WTC11 (cell line): ENCODE results near the gene SEPTIN8. TPM values are rescaled to one million over a fixed set of nuclear protein-coding genes. Genes with fewer than 3 reads are reported as not detected.

Experiments
- ATAC-seq: fragments of 200-7000 bp; cut with Tn5 transposase; 2 replicates; pipeline ENCODE4 v1.10.0; 2021; ENCODE audit warnings: mild to moderate bottlenecking, moderate library complexity
- CTCF ChIA-PET: fragments of 300-600 bp; sonication (Branson Sonifier 250); formaldehyde crosslinking; loops from one replicate; lab custom pipeline; 2021; ENCODE audit warnings: antibody characterized with exemption; lab: Charles Lee
- POLR2A ChIA-PET: fragments of 350-600 bp; sonication (Branson Sonifier 250); formaldehyde crosslinking; loops from one replicate; lab custom pipeline; 2021; ENCODE audit warnings: antibody characterized with exemption; lab: Charles Lee
- DNase-seq: peaks from one replicate; pipeline ENCODE4 v3.0.0; 2021; ENCODE audit warnings: low spot score
- H3K27ac Mint-ChIP-seq: 2 replicates; pipeline ENCODE4 v1.8.0; 2021; ENCODE audit warnings: mixed read lengths
- H3K27me3 Mint-ChIP-seq: 2 replicates; pipeline ENCODE4 v1.8.0; 2021; ENCODE audit warnings: low read depth, mild to moderate bottlenecking, moderate library complexity, mixed read lengths
- H3K36me3 Mint-ChIP-seq: 2 replicates; pipeline ENCODE4 v1.8.0; 2021; ENCODE audit warnings: mixed read lengths
- H3K4me1 Mint-ChIP-seq: 2 replicates; pipeline ENCODE4 v1.8.0; 2022; ENCODE audit warnings: mixed read lengths
- H3K4me3 Mint-ChIP-seq: 2 replicates; pipeline ENCODE4 v1.8.0; 2021; ENCODE audit warnings: mild to moderate bottlenecking, moderate library complexity, mixed read lengths
- H3K9me3 Mint-ChIP-seq: 2 replicates; pipeline ENCODE4 v1.8.0; 2021; ENCODE audit warnings: mixed read lengths
- ETV6 ChIP-seq: sonication (generic); formaldehyde crosslinking; IDR thresholded peaks from 2 replicates; pipeline ENCODE4 v1.8.1; 2022; ENCODE audit warnings: mild to moderate bottlenecking, missing genetic modification reagents
- FOXP1 ChIP-seq: sonication (generic); formaldehyde crosslinking; IDR thresholded peaks from 2 replicates; pipeline ENCODE4 v1.8.0; 2022; ENCODE audit warnings: missing genetic modification reagents, mild to moderate bottlenecking, moderate library complexity, borderline replicate concordance
- KAT7 ChIP-seq: sonication (generic); formaldehyde crosslinking; IDR thresholded peaks from 2 replicates; pipeline ENCODE4 v1.8.1; 2023; ENCODE audit warnings: missing genetic modification reagents, mild to moderate bottlenecking, borderline replicate concordance
- MXD4 ChIP-seq: fragments of 250-450 bp; sonication (Bioruptor Pico); IDR thresholded peaks from 2 replicates; pipeline ENCODE4 v1.8.0; 2021; ENCODE audit warnings: mild to moderate bottlenecking, moderate library complexity, borderline replicate concordance
- NFATC4 ChIP-seq: fragments of 250-450 bp; sonication (Bioruptor Pico); IDR thresholded peaks from 2 replicates; pipeline ENCODE4 v1.9.0; 2021; ENCODE audit warnings: mild to moderate bottlenecking
- NFE2L1 ChIP-seq: sonication (generic); formaldehyde crosslinking; IDR thresholded peaks from 2 replicates; pipeline ENCODE4 v1.8.1; 2023; ENCODE audit warnings: missing genetic modification reagents
- NFYB ChIP-seq: sonication (generic); formaldehyde crosslinking; conservative IDR thresholded peaks from 2 replicates; pipeline ENCODE4 v1.8.0; 2022; ENCODE audit warnings: low read depth, missing genetic modification reagents
- NR1H2 ChIP-seq: sonication (generic); formaldehyde crosslinking; IDR thresholded peaks from 2 replicates; pipeline ENCODE4 v1.9.0; 2021; ENCODE audit warnings: mild to moderate bottlenecking, moderate library complexity, missing genetic modification reagents
- NR3C1 ChIP-seq: sonication (generic); formaldehyde crosslinking; conservative IDR thresholded peaks from 2 replicates; pipeline ENCODE4 v1.8.1; 2023; ENCODE audit warnings: low read depth, mild to moderate bottlenecking, missing genetic modification reagents
- RORB ChIP-seq: fragments of 250-450 bp; sonication (Bioruptor Pico); IDR thresholded peaks from 2 replicates; pipeline ENCODE4 v1.9.0; 2021; ENCODE audit warnings: mild to moderate bottlenecking
- TCF7 ChIP-seq: sonication (generic); formaldehyde crosslinking; IDR thresholded peaks from 2 replicates; pipeline ENCODE4 v1.8.0; 2022; ENCODE audit warnings: mild to moderate bottlenecking, low read depth, missing genetic modification reagents, moderate library complexity
- TEAD4 ChIP-seq: sonication (generic); formaldehyde crosslinking; IDR thresholded peaks from 2 replicates; pipeline ENCODE4 v1.8.0; 2022; ENCODE audit warnings: mild to moderate bottlenecking, missing genetic modification reagents
- ZNF138 ChIP-seq: sonication (generic); formaldehyde crosslinking; conservative IDR thresholded peaks from 2 replicates; pipeline ENCODE4 v1.8.1; 2022; ENCODE audit warnings: mild to moderate bottlenecking, moderate library complexity, missing genetic modification reagents
- ZNF232 ChIP-seq: sonication (generic); formaldehyde crosslinking; IDR thresholded peaks from 2 replicates; pipeline ENCODE4 v1.8.0; 2022; ENCODE audit warnings: mild to moderate bottlenecking, missing genetic modification reagents
- ZNF423 ChIP-seq: fragments of 250-450 bp; sonication (Bioruptor Pico); IDR thresholded peaks from 2 replicates; pipeline ENCODE4 v2.1.2; 2022; ENCODE audit warnings: mild to moderate bottlenecking, moderate library complexity
- total RNA-seq: library from RNA; stranded (reverse); gene quantifications from 3 replicates; pipeline ENCODE4 v1.2.3, GENCODE V29; 2021
- TF ChIP-seq, protein P1 (sequence below): sonication (generic); formaldehyde crosslinking; IDR thresholded peaks from 2 replicates; pipeline ENCODE4 v1.8.0; 2022; ENCODE audit warnings: mild to moderate bottlenecking, missing genetic modification reagents
- TF ChIP-seq, protein P2 (sequence below): sonication (generic); formaldehyde crosslinking; IDR thresholded peaks from 2 replicates; pipeline ENCODE4 v1.8.1; 2023; ENCODE audit warnings: mild to moderate bottlenecking, moderate library complexity, missing genetic modification reagents
- TF ChIP-seq, protein P3 (sequence below): sonication (generic); formaldehyde crosslinking; IDR thresholded peaks from 2 replicates; pipeline ENCODE4 v1.8.0; 2022; ENCODE audit warnings: mild to moderate bottlenecking, missing genetic modification reagents
- TF ChIP-seq, protein P4 (sequence below): fragments of 250-450 bp; sonication (Bioruptor Pico); IDR thresholded peaks from 2 replicates; pipeline ENCODE4 v1.9.0; 2021; ENCODE audit warnings: mild to moderate bottlenecking
- TF ChIP-seq, protein P5 (sequence below): fragments of 250-450 bp; sonication (Bioruptor Pico); IDR thresholded peaks from 2 replicates; pipeline ENCODE4 v1.9.0; 2021; ENCODE audit warnings: moderate library complexity, mild to moderate bottlenecking, inconsistent platforms, borderline replicate concordance
- TF ChIP-seq, protein P6 (sequence below): sonication (generic); formaldehyde crosslinking; IDR thresholded peaks from 2 replicates; pipeline ENCODE4 v1.8.1; 2022; ENCODE audit warnings: low read depth, mild to moderate bottlenecking, moderate library complexity, missing genetic modification reagents, borderline replicate concordance

SEPTIN8 gene
- total RNA-seq, 1 experiment from 2014 or later: 35.8 TPM

DNA sequence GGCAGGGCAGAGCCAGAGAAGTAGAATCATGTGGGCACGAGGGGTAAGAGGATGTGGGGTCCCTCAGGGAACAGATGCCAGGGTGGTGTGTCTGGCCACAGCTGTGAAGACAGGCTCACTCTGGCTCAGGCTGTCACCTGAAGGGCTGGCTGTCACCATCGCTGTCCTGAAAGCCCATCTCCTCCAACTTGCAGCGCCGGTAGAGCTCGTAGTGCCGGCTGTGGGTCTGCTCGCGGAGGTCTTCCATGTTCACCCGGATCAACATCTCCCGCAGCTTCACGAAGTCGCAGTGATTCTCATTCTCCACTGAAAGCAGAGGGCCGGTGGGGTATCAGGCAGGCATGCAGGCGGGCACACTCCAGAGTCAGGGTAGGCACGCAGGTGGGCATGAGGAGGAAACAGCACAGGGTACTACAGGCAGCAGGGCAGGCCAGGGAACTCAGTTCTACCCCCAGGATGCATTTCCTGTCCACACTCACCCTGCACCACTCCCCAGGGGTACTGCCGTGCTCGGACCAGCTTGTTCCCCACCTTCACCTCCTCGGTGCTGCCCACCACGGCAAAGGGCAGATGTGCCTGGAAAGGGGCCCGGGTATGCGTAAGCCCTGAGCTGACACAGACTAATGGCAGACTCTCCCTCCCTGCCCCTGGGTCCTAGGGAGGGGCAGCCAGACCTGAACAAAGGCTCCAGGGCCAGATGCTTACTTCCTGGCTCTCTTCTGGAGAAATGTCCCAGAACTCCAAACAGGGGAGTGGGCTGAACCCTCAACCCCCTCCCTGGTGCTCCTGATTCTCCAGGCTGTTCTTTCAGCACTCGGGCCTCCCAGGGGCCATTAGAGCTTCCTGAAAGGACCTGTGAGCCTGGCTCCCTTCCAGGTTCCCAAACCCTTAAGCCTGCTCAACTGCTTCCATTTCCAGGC lies 15.5 kb downstream of the SEPTIN8 start:
- ChIA-PET POLR2A (no interaction called here), CTCF (interaction anchor here (1.2 to 1.9 kb wide), 2 partner anchors 8 to 59 kb away, joined by 3 to 6 read pairs; no protein-coding TSS in a partner anchor)
- H3K4me1 Mint-ChIP-seq: no peaks in the 10 kb centered on the region
- TF ChIP-seq, protein P1, sequence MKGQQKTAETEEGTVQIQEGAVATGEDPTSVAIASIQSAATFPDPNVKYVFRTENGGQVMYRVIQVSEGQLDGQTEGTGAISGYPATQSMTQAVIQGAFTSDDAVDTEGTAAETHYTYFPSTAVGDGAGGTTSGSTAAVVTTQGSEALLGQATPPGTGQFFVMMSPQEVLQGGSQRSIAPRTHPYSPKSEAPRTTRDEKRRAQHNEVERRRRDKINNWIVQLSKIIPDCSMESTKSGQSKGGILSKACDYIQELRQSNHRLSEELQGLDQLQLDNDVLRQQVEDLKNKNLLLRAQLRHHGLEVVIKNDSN (CRISPR knock-in tag): no peak
- TF ChIP-seq, protein P2, sequence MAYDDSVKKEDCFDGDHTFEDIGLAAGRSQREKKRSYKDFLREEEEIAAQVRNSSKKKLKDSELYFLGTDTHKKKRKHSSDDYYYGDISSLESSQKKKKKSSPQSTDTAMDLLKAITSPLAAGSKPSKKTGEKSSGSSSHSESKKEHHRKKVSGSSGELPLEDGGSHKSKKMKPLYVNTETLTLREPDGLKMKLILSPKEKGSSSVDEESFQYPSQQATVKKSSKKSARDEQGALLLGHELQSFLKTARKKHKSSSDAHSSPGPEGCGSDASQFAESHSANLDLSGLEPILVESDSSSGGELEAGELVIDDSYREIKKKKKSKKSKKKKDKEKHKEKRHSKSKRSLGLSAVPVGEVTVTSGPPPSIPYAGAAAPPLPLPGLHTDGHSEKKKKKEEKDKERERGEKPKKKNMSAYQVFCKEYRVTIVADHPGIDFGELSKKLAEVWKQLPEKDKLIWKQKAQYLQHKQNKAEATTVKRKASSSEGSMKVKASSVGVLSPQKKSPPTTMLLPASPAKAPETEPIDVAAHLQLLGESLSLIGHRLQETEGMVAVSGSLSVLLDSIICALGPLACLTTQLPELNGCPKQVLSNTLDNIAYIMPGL (CRISPR knock-in tag): no peak
- TF ChIP-seq ZNF423 (CRISPR knock-in tag) (no peak), FOXP1 (CRISPR knock-in tag) (no peak), ZNF138 (CRISPR knock-in tag) (no peak), NR1H2 (CRISPR knock-in tag) (no peak), ZNF232 (no peak), RORB (CRISPR knock-in tag) (no peak), NR3C1 (CRISPR knock-in tag) (no peak), KAT7 (no peak), NFE2L1 (CRISPR knock-in tag) (no peak), NFYB (CRISPR knock-in tag) (no peak), ETV6 (CRISPR knock-in tag) (no peak)
- TF ChIP-seq, protein P3, sequence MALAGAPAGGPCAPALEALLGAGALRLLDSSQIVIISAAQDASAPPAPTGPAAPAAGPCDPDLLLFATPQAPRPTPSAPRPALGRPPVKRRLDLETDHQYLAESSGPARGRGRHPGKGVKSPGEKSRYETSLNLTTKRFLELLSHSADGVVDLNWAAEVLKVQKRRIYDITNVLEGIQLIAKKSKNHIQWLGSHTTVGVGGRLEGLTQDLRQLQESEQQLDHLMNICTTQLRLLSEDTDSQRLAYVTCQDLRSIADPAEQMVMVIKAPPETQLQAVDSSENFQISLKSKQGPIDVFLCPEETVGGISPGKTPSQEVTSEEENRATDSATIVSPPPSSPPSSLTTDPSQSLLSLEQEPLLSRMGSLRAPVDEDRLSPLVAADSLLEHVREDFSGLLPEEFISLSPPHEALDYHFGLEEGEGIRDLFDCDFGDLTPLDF (CRISPR knock-in tag): no peak
- TF ChIP-seq, protein P4, sequence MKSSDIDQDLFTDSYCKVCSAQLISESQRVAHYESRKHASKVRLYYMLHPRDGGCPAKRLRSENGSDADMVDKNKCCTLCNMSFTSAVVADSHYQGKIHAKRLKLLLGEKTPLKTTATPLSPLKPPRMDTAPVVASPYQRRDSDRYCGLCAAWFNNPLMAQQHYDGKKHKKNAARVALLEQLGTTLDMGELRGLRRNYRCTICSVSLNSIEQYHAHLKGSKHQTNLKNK (CRISPR knock-in tag): no peak
- no peaks in the 10 kb centered on the region for H3K27me3 Mint-ChIP-seq
- no peak for DNase-seq
- H3K27ac Mint-ChIP-seq: no peak overlapping the region
- peaks cover 2% of the 10 kb centered on the region; the same call in 1 of the 2 replicates for H3K36me3 Mint-ChIP-seq
- H3K9me3 Mint-ChIP-seq: no peaks in the 10 kb centered on the region
- H3K4me3 Mint-ChIP-seq: no peak overlapping the region
- no peak for ATAC-seq

DNA sequence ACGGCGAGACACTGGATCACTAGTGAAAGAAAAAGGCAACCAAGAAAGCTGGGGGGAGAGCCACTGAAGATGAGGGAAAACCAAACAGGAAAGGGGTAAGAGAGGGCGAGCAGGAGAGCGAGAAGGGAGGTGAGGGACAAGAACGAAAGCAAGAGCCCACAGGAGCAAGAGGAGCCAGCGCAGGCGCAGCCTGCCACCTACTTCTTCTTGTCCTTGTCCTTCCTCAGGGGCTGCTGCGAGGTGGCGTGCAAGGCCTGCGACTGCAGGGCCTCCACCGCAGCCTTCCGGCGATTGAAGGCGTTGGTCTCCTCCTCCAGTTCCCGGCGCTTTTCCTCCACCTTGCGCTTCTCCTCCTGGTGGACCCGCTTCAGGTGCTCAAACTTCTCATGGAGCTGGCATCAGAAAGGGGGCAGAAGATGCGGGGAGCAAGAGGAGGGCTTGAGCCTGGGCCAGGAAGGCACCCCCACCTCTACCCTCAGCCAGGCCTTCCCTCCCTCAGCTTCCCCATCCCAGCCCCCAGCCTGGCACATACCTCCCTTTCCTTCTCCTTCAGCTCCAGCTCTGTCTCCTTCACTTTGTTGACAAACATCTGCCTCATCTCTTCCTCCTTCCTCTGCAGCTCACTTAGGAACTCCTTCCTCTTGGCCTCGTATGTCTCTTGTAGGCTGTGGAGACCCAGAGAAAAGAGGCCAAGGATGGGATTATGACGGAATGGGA lies 16.3 kb downstream of the SEPTIN8 start:
- POLR2A ChIA-PET: no interaction called here
- Mint-ChIP-seq H3K4me3 (no peak overlapping the region), H3K27ac (no peak overlapping the region), H3K36me3 (peaks cover 2% of the 10 kb centered on the region; the same call in 1 of the 2 replicates), H3K4me1 (no peaks in the 10 kb centered on the region), H3K9me3 (no peaks in the 10 kb centered on the region), H3K27me3 (no peaks in the 10 kb centered on the region)
- CTCF ChIA-PET: interaction anchor here (1.9 kb wide), 1 partner anchor 59 kb away, joined by 6 read pairs; no protein-coding TSS in a partner anchor
- TF ChIP-seq, protein P5, sequence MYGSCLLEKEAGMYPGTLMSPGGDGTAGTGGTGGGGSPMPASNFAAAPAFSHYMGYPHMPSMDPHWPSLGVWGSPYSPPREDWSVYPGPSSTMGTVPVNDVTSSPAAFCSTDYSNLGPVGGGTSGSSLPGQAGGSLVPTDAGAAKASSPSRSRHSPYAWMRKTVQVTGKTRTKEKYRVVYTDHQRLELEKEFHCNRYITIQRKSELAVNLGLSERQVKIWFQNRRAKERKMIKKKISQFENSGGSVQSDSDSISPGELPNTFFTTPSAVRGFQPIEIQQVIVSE (CRISPR knock-in tag): no peak
- TF ChIP-seq, protein P6, sequence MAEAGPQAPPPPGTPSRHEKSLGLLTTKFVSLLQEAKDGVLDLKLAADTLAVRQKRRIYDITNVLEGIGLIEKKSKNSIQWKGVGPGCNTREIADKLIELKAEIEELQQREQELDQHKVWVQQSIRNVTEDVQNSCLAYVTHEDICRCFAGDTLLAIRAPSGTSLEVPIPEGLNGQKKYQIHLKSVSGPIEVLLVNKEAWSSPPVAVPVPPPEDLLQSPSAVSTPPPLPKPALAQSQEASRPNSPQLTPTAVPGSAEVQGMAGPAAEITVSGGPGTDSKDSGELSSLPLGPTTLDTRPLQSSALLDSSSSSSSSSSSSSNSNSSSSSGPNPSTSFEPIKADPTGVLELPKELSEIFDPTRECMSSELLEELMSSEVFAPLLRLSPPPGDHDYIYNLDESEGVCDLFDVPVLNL (CRISPR knock-in tag): no peak
- TF ChIP-seq TCF7 (CRISPR knock-in tag): no peak
- no peak for TF ChIP-seq MXD4
- no peak for TF ChIP-seq TEAD4 (CRISPR knock-in tag)
- no peak for TF ChIP-seq NFATC4 (CRISPR knock-in tag)
- DNase-seq (no peak), ATAC-seq (no peak)
